K562 (cell line): ENCODE measurements around the gene IL17A. TPM values are rescaled to one million over a fixed set of nuclear protein-coding genes. Genes with fewer than 3 reads are reported as not detected.
A peak's percentile ranks its signal among the peaks of the same experiment; 100 is the strongest.

Experiments
- ATAC-seq: fragments of 200-7000 bp; cut with Tn5 transposase; 3 replicates; pipeline ENCODE4 v1.9.1; 2020; ENCODE audit warnings: moderate library complexity
- BruUV-seq: library from RNA; stranded (reverse); fragments of 400-500 nt; replicated peaks from 2 replicates; lab custom pipeline; 2021; lab: Mats Ljungman, UMichigan
- CTCF ChIA-PET: fragments of 300-600 bp; formaldehyde crosslinking; extraction: SDS; loops from one replicate; lab custom pipeline; 2021; ENCODE audit warnings: low intra/inter-chr PET ratio; lab: Yijun Ruan, JAX
- POLR2A ChIA-PET: fragments of 300-600, 350-650 bp; sonication (Branson Sonifier 250); formaldehyde crosslinking; extraction: SDS; loops from one replicate; lab custom pipeline; 2021; ENCODE audit warnings: antibody characterized with exemption, inconsistent platforms; lab: Yijun Ruan, JAX
- DNase-seq, 4 experiments: peaks; one replicate each; pipeline versions ENCODE4 v3.0.0 to v3.0.0-alpha.2; 2011 to 2018; ENCODE audit warnings: low spot score in 3 of 4, mixed read lengths in 3 of 4; ENCODE audit errors: extremely low read depth in 1 of 4
- FAIRE-seq: peaks from 2 replicates; lab custom pipeline; 2011; peaks lifted over from hg19 to GRCh38; lab: Jason Lieb, UNC
- H2AFZ ChIP-seq: 2 replicates; pipeline ENCODE4 v1.6.0; 2011; ENCODE audit warnings: low read depth, low read length, control low read depth, inconsistent platforms
- H3K27ac ChIP-seq: fragments of 200-600 bp; 3 replicates; pipeline ENCODE4 v1.8.0; 2011; ENCODE audit warnings: low read depth, mild to moderate bottlenecking, control low read depth, inconsistent platforms, low read length, moderate library complexity, mixed read lengths; ENCODE audit errors: extremely low read depth
- H3K27me3 ChIP-seq, 2 experiments: fragments of 300-600 bp in 1 of 2; 2 replicates in 1 of 2; 3 replicates in 1 of 2; pipeline versions ENCODE4 v1.6.0 to v1.8.0; 2011; ENCODE audit warnings: inconsistent platforms in 2 of 2, low read length in 2 of 2, mild to moderate bottlenecking in 1 of 2, mixed read lengths in 1 of 2, moderate library complexity in 1 of 2; ENCODE audit not compliant: control insufficient read depth in 2 of 2, insufficient read depth in 2 of 2
- H3K36me3 ChIP-seq: fragments of 300-600 bp; 3 replicates; pipeline ENCODE4 v1.8.0; 2011; ENCODE audit warnings: mild to moderate bottlenecking, low read length, inconsistent platforms; ENCODE audit not compliant: control insufficient read depth, insufficient read depth
- H3K4me1 ChIP-seq, 2 experiments: fragments of 200-600 bp in 1 of 2; replicated peaks in 1 of 2; 2 replicates in 1 of 2; 3 replicates in 1 of 2; pipeline versions ENCODE4 v1.5.1 to v1.8.0; 2011; ENCODE audit warnings: inconsistent platforms in 2 of 2, low read length in 2 of 2, mild to moderate bottlenecking in 1 of 2, mixed read lengths in 1 of 2, moderate library complexity in 1 of 2; ENCODE audit not compliant: control insufficient read depth in 2 of 2, insufficient read depth in 2 of 2
- H3K4me2 ChIP-seq: 2 replicates; pipeline ENCODE4 v1.6.1; 2011; ENCODE audit warnings: low read length, control low read depth, inconsistent platforms, mixed read lengths; ENCODE audit not compliant: insufficient read depth
- H3K4me3 ChIP-seq: fragments of 200-600 bp; sonication (generic), shearing (Covaris generic); 2 replicates; pipeline ENCODE4 v1.5.1; 2016; ENCODE audit warnings: control low read depth, inconsistent platforms
- H3K79me2 ChIP-seq: fragments of 200-600 bp; 3 replicates; pipeline ENCODE4 v1.8.0; 2011; ENCODE audit warnings: low read length, inconsistent platforms; ENCODE audit not compliant: control insufficient read depth, insufficient read depth
- H3K9ac ChIP-seq, 2 experiments: 2 replicates each; pipeline versions ENCODE4 v1.6.0 to v1.6.1; 2011; ENCODE audit warnings: low read depth in 2 of 2, low read length in 2 of 2, control low read depth in 1 of 2, inconsistent platforms in 1 of 2, mild to moderate bottlenecking in 1 of 2, mixed read lengths in 1 of 2; ENCODE audit not compliant: insufficient read depth in 1 of 2
- H3K9me1 ChIP-seq: one replicate; pipeline ENCODE4 v1.6.0; 2011; ENCODE audit warnings: inconsistent platforms, mild to moderate bottlenecking, low read length, moderate library complexity; ENCODE audit not compliant: control insufficient read depth, insufficient read depth
- H3K9me3 ChIP-seq: replicated peaks from 2 replicates; pipeline ENCODE4 v1.5.1; 2011; ENCODE audit warnings: low read depth, low read length, inconsistent platforms; ENCODE audit not compliant: control insufficient read depth, insufficient read depth
- H4K20me1 ChIP-seq: replicated peaks from 2 replicates; pipeline ENCODE4 v1.6.1; 2011; ENCODE audit warnings: low read length, inconsistent platforms, mixed read lengths; ENCODE audit not compliant: control insufficient read depth, insufficient read depth
- REST ChIP-seq, 2 experiments: fragments of 450-650 bp; formaldehyde crosslinking in 1 of 2; IDR thresholded peaks; 2 replicates each; pipeline versions ENCODE4 v1.4.0 to v1.6.1; 2014 to 2020; ENCODE audit warnings: mild to moderate bottlenecking in 2 of 2, borderline replicate concordance in 1 of 2, low read depth in 1 of 2
- STAT5B ChIP-seq: fragments of 250-450 bp; sonication (Bioruptor Pico); IDR thresholded peaks from 2 replicates; pipeline ENCODE4 v1.8.0; 2021; ENCODE audit warnings: mild to moderate bottlenecking, inconsistent platforms
- ZBTB12 ChIP-seq: fragments of 250-450 bp; sonication (Bioruptor Pico); IDR thresholded peaks from 2 replicates; pipeline ENCODE4 v1.4.0; 2020
- WGBS: fragments of 100-300 bp; shearing (Covaris generic); methylation state at CpG from one replicate; pipeline ENCODE4 v1.1.6; 2016; ENCODE audit warnings: low coverage, mixed read lengths; ENCODE audit not compliant: insufficient coverage; ENCODE audit errors: missing lambda C conversion rate; 5-methylcytosine and 5-hydroxymethylcytosine counted together
- in situ Hi-C: fragments of 300-500 bp; cut with MboI; formaldehyde crosslinking; loops from 4 replicates; pipeline ENCODE4 v1.15.0; 2018; ENCODE audit warnings: inconsistent platforms, mixed read lengths
- intact Hi-C: fragments of 100-400 bp; cut with micrococcal nuclease; formaldehyde crosslinking; loops from 2 replicates; pipeline ENCODE4 v1.14.2; 2022
- polyA plus RNA-seq, 8 experiments: library from polyadenylated mRNA; depleted of rRNA in 4 of 8; stranded (reverse) in 5 of 8; unstranded in 3 of 8; fragments of >200 nt; fragmentation: Nextera tagmentation in 2 of 8; fragmentation: Illumina TruSeq in 1 of 8; extraction: Ambion mirVana in 2 of 8; extraction: Trizol in 1 of 8; gene quantifications; 2 replicates each; pipeline versions ENCODE4 v1.2.1 to v1.2.3, GENCODE V29; 2011 to 2014; ENCODE audit warnings: inconsistent platforms in 1 of 8, missing spikeins in 1 of 8
- total RNA-seq, 7 experiments: library from RNA; depleted of rRNA in 6 of 7; stranded (reverse); fragments of >200 nt in 6 of 7; fragmentation: Illumina TruSeq in 2 of 7; extraction: Trizol in 2 of 7; gene quantifications; 2 replicates each; pipeline versions ENCODE4 v1.2.1 to v1.2.3, GENCODE V29; 2011 to 2021; ENCODE audit warnings: low replicate concordance in 1 of 7

IL17A gene
- total and polyA plus RNA-seq, 9 of the 15 experiments (the other 6 are each of a cell fraction or from before 2014, with no cell fraction given) = not detected

GRCh38 chr6:52144196-52145076 lies 41.7 kb upstream of the IL17A start (continued):
- no peak for TF ChIP-seq ZBTB12 (CRISPR knock-in tag)

- H3K4me3 ChIP-seq = no peak overlapping the region
- H3K27me3 ChIP-seq = peaks cover 5 to 22% of the 10 kb centered on the region in 2 experiments; a peak in 4 of 5 replicates
- intact Hi-C loops = no loop called here
- no peaks in the 10 kb centered on the region for H3K9me1 ChIP-seq
- H4K20me1 ChIP-seq = no peaks in the 10 kb centered on the region
- no peak for DNase-seq
- FAIRE-seq = no peak
- no peaks in the 10 kb centered on the region for H3K36me3 ChIP-seq
- no peak overlapping the region for H3K9ac ChIP-seq
- H3K27ac ChIP-seq = no peak overlapping the region
- no peak overlapping the region for H2AFZ ChIP-seq
- no peak overlapping the region for H3K4me2 ChIP-seq
- ChIA-PET CTCF (no interaction called here), POLR2A (no interaction called here)
- H3K4me1 ChIP-seq = no peaks in the 10 kb centered on the region
- TF ChIP-seq REST (IDR thresholded peaks at IDR 0.05; ENCODE audit: borderline replicate concordance) (peak; percentile 42), REST (CRISPR knock-in tag; IDR thresholded peaks at IDR 0.05; ENCODE audit: low read depth) (no peak), STAT5B (no peak)
- H3K79me2 ChIP-seq = no peaks in the 10 kb centered on the region
- 0% methylated on average over 3 of the region's 3 CpGs for WGBS
- in situ Hi-C loops = no loop called here
- BruUV-seq = no TSS peak
- H3K9me3 ChIP-seq = no peaks in the 10 kb centered on the region
- no peak for ATAC-seq
Observed at GRCh38 chr6:52146851-52147445, 39.2 kb upstream of the IL17A start.
